BJ (cell line): ENCODE measurements around the gene TRAPPC3. TPM values are rescaled to one million over a fixed set of nuclear protein-coding genes. Genes with fewer than 3 reads are reported as not detected.

ENCODE experiments used
- CTCF ChIA-PET: fragments of 350-600 bp; formaldehyde crosslinking; extraction: SDS; loops from one replicate; lab custom pipeline; 2021; ENCODE audit warnings: antibody characterized with exemption, inconsistent platforms; lab: Yijun Ruan, JAX
- POLR2A ChIA-PET: fragments of 300-600 bp; sonication (Branson Sonifier 250); formaldehyde crosslinking; extraction: SDS; loops from one replicate; lab custom pipeline; 2021; ENCODE audit warnings: antibody characterized with exemption; lab: Charles Lee
- DNase-seq: peaks from one replicate; pipeline ENCODE4 v3.0.0-alpha.2; 2011; ENCODE audit warnings: low read depth
- H3K27me3 ChIP-seq: 2 replicates; pipeline ENCODE4 v1.6.0; 2011; ENCODE audit warnings: low read length; ENCODE audit not compliant: control insufficient read depth, insufficient read depth
- H3K36me3 ChIP-seq: 2 replicates; pipeline ENCODE4 v1.5.1; 2011; ENCODE audit warnings: low read length; ENCODE audit not compliant: control insufficient read depth, insufficient read depth
- H3K4me3 ChIP-seq: 2 replicates; pipeline ENCODE4 v1.5.1; 2011; ENCODE audit warnings: low read depth, mild to moderate bottlenecking, control low read depth, low read length
- polyA plus RNA-seq: library from polyadenylated mRNA; depleted of rRNA; stranded (reverse); fragments of >200 nt; gene quantifications from 2 replicates; pipeline ENCODE4 v1.2.3, GENCODE V29; 2011
- TF ChIP-seq, protein P1 (sequence below): IDR thresholded peaks from 2 replicates; pipeline ENCODE4 v1.5.1; 2011; ENCODE audit warnings: low read depth, mild to moderate bottlenecking, control low read depth, inconsistent platforms, low read length, moderate library complexity; ENCODE audit not compliant: insufficient read depth

Gene TRAPPC3
- polyA plus RNA-seq, 1 experiment = 65.4 TPM

DNA sequence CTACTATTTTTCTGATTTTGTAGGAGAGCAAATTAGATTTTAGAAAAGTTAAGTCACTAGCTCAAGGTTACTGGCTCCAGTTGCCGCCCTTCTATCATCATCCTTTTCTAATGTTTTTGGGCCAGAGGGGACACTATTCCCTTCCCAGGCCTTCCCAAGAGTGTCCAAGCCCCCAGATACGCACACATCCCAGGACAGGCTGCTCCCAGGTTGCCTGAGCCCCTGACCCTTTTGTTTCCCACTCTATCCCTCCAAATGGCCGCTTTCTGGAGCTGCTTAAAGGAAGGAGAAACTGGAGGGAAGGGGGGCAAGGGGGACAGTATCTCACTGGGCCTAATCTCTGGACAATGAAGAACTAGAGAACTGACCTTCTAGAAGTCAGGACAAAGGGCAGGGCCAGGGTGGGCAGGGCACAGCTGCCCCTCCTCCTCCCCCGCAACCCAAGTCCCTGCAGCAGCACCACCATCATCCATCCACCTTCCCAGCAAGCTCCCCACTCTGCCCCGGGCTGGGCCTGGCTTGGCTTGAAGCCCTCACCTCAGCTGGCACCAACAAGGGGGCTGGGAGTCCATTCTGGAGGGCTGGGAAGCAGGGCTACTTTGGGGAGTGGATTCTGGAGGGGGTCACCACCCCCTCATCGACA is 5.6 kb upstream of the TRAPPC3 start:
- POLR2A ChIA-PET = no interaction called here
- TF ChIP-seq, protein P1, sequence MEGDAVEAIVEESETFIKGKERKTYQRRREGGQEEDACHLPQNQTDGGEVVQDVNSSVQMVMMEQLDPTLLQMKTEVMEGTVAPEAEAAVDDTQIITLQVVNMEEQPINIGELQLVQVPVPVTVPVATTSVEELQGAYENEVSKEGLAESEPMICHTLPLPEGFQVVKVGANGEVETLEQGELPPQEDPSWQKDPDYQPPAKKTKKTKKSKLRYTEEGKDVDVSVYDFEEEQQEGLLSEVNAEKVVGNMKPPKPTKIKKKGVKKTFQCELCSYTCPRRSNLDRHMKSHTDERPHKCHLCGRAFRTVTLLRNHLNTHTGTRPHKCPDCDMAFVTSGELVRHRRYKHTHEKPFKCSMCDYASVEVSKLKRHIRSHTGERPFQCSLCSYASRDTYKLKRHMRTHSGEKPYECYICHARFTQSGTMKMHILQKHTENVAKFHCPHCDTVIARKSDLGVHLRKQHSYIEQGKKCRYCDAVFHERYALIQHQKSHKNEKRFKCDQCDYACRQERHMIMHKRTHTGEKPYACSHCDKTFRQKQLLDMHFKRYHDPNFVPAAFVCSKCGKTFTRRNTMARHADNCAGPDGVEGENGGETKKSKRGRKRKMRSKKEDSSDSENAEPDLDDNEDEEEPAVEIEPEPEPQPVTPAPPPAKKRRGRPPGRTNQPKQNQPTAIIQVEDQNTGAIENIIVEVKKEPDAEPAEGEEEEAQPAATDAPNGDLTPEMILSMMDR = no peak
- no peaks in the 10 kb centered on the region for H3K27me3 ChIP-seq
- peak overlapping the region; percentile 94 for H3K4me3 ChIP-seq
- no peaks in the 10 kb centered on the region for H3K36me3 ChIP-seq
- no peak for DNase-seq
- CTCF ChIA-PET = interaction anchor here (1.7 to 2.9 kb wide), 2 partner anchors 34 to 54 kb away, joined by 4 to 17 read pairs; no protein-coding TSS in a partner anchor

DNA sequence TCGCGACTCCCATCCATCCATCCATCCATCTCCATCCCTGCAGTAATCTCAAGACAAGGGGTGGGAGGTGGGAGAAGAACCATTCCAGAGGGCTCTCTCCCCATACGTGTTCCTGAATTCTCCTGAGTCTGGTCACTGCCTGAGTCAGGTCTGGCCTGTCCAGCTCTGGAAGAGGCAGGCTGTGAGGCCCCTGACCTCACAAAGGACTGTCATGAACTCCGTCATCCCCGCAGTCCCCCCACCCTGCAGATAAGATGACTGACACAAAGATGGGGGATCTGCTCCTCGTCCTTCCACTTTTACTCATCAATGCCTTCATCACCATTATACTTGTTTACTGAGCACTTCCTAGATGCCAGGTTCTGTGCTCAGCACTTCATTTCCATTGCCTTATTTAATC is 5.0 kb upstream of the TRAPPC3 start:
- Histone ChIP-seq H3K36me3 (no peaks in the 10 kb centered on the region), H3K27me3 (no peaks in the 10 kb centered on the region), H3K4me3 (no peak overlapping the region)
- POLR2A ChIA-PET = no interaction called here
- CTCF ChIA-PET = interaction anchor here (0.8 to 2.9 kb wide), 3 partner anchors 33 to 34 kb away, joined by 3 to 17 read pairs (median 3); no protein-coding TSS in a partner anchor
- DNase-seq = no peak
- TF ChIP-seq, protein P1 = no peak

DNA sequence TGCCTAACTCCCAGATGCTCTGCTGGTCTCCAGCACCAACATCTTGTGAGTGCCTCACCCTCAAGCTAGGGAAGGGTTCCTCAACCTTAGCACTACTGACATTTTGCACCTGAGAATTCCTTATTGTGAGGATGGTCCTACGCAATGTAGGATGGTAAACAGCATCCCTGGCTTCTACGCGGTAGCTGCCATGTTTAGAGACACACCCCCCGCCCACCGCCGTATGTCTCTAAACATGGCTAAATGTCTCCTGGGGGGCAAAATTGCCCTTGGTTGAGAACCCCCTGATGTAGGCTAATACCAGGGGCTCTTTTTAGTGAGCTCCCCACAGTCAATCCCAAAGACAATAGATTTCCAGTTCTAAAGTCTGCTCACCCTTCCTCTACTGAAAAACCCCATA is 4.2 kb upstream of the TRAPPC3 start:
- POLR2A ChIA-PET = no interaction called here

DNA sequence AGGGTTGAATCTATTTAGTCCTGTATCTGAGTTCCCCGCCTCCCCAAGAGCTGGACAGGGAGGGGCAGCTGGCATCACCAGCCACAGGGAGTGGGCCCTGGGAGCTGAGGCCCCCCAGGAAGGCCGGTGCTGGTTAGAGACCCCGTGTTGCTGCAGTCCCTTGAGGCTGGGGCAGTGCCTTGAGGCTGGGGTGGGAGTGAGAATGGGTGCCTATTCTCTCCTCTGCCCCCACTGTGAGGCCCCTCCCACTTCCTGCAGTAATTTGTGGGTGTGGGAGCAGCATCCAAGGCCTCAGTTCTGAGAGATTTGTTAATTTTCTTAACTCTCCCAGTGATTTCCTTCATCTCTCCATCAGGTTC is 2.5 kb upstream of the TRAPPC3 start:
- H3K27me3 ChIP-seq = no peaks in the 10 kb centered on the region
- TF ChIP-seq, protein P1 = no peak
- H3K36me3 ChIP-seq = no peaks in the 10 kb centered on the region
- DNase-seq = no peak
- ChIA-PET CTCF (interaction anchor here (0.7 to 4.3 kb wide), 4 partner anchors 9 to 134 kb away, joined by 4 to 72 read pairs (median 19); no protein-coding TSS in a partner anchor), POLR2A (interaction anchor here (3.2 kb wide), 1 partner anchor 9 kb away, joined by 9 read pairs; no protein-coding TSS in a partner anchor)
- no peak overlapping the region for H3K4me3 ChIP-seq

More for the DNA sequence above, 4.2 kb upstream of the TRAPPC3 start:
- H3K36me3 ChIP-seq = no peaks in the 10 kb centered on the region
- TF ChIP-seq, protein P1 = no peak
- H3K27me3 ChIP-seq = no peaks in the 10 kb centered on the region
- H3K4me3 ChIP-seq = no peak overlapping the region
- no peak for DNase-seq
- CTCF ChIA-PET = interaction anchor here (0.8 to 1.6 kb wide), 2 partner anchors 34 to 35 kb away, joined by 3 read pairs; no protein-coding TSS in a partner anchor

DNA sequence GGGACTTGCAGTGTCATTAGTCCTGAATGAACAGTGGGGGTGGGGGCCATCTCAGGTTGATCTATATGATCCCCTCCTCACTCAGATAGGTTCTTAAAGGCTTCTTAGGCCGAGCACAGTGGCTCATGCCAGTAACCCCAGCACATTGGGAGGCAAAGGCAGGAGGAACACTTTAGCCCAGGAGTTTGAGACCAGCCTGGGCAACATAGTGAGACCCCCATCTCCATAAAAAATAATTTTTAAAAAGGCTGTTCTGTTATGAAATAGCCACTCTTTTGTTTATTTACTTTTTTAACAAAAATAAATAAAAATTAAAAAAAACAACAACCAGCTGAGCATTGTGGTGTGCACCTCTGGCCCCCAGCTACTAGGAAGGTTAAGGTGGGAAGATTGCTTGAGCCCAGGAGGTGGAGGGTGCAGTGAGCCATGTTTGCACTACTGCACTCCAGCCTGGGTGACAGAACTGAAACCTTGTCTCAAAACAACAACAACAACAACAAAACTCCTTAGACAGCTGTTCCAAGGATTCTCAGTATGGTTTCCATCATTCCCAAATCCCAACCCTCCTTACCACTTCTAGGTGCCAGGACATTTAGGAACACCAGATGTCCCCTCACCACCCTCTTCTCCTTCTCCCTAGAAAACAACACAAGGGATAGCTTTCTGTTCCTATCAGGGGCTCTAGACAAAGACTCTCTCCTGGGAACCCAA is 2.0 kb upstream of the TRAPPC3 start:
- POLR2A ChIA-PET = interaction anchor here (3.2 kb wide), 1 partner anchor 10 kb away, joined by 9 read pairs; no protein-coding TSS in a partner anchor
- no peaks in the 10 kb centered on the region for H3K36me3 ChIP-seq
- H3K27me3 ChIP-seq = no peaks in the 10 kb centered on the region
- DNase-seq = no peak
- H3K4me3 ChIP-seq = no peak overlapping the region
- TF ChIP-seq, protein P1 = no peak
- CTCF ChIA-PET = interaction anchor here (0.7 to 4.3 kb wide), 9 partner anchors 10 to 135 kb away, joined by 4 to 72 read pairs (median 20); no protein-coding TSS in a partner anchor
